ENCODE data around the gene DCAF7.

The DCAF7 gene

GRCh38 chr17:63631626-63632025 is 81.3 kb downstream of the DCAF7 start:
- H3K4me1 ChIP-seq (ENCODE audit: control insufficient read depth, insufficient read depth, low read length), result peaks cover 18% of the 10 kb centered on the region
- H3K4me3 ChIP-seq (ENCODE audit: low read depth, low read length), result no peak overlapping the region
- H3K9ac ChIP-seq (ENCODE audit: low read depth, low read length), result peak overlapping the region; percentile 51
- no peaks in the 10 kb centered on the region for H3K9me3 ChIP-seq (ENCODE audit: control insufficient read depth, insufficient read depth, low read length)
- H3K27me3 ChIP-seq (ENCODE audit: control insufficient read depth, insufficient read depth, low read length), result no peaks in the 10 kb centered on the region
- H3K36me3 ChIP-seq (ENCODE audit: control insufficient read depth, insufficient read depth, low read length), result no peaks in the 10 kb centered on the region

GRCh38 chr17:63633742-63634141 is 83.5 kb downstream of the DCAF7 start:
- Histone ChIP-seq H3K4me3 (ENCODE audit: low read depth, low read length) (no peak overlapping the region), H3K36me3 (ENCODE audit: control insufficient read depth, insufficient read depth, low read length) (no peaks in the 10 kb centered on the region), H3K9me3 (ENCODE audit: control insufficient read depth, insufficient read depth, low read length) (no peaks in the 10 kb centered on the region), H3K9ac (ENCODE audit: low read depth, low read length) (no peak overlapping the region), H3K4me1 (ENCODE audit: control insufficient read depth, insufficient read depth, low read length) (peaks cover 18% of the 10 kb centered on the region), H3K27me3 (ENCODE audit: control insufficient read depth, insufficient read depth, low read length) (no peaks in the 10 kb centered on the region)

DNA sequence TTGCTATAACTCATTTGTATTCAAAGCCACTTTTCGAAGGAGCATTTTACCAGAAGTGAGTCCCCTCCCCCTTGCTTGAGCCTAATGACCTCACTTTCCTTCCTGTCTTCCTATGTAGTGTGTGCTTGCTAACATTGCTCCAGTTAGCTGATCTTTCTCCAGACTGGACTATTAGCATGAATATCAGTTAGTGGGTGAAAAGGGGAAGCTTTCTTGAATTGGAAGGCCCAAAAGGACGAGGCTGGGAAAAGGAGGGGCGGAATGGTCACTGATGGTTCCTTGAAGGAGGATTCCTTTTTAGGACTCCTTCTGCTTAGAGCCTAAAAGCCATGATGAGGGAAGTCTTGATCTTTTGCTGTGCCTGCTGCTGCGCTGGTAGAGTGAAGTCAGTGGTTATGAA is 83.9 kb downstream of the DCAF7 start:
- Histone ChIP-seq H3K9me3 (ENCODE audit: control insufficient read depth, insufficient read depth, low read length) (no peaks in the 10 kb centered on the region), H3K4me1 (ENCODE audit: control insufficient read depth, insufficient read depth, low read length) (peaks cover 18% of the 10 kb centered on the region), H3K27me3 (ENCODE audit: control insufficient read depth, insufficient read depth, low read length) (no peaks in the 10 kb centered on the region), H3K4me3 (ENCODE audit: low read depth, low read length) (no peak overlapping the region), H3K36me3 (ENCODE audit: control insufficient read depth, insufficient read depth, low read length) (no peaks in the 10 kb centered on the region), H3K9ac (ENCODE audit: low read depth, low read length) (no peak overlapping the region)

- no peaks in the 10 kb centered on the region for H3K36me3 ChIP-seq (ENCODE audit: control insufficient read depth, insufficient read depth, low read length)
- peaks cover 18% of the 10 kb centered on the region for H3K4me1 ChIP-seq (ENCODE audit: control insufficient read depth, insufficient read depth, low read length)
- H3K9ac ChIP-seq (ENCODE audit: low read depth, low read length), result no peak overlapping the region
- H3K4me3 ChIP-seq (ENCODE audit: low read depth, low read length), result no peak overlapping the region
- no peaks in the 10 kb centered on the region for H3K9me3 ChIP-seq (ENCODE audit: control insufficient read depth, insufficient read depth, low read length)
- no peaks in the 10 kb centered on the region for H3K27me3 ChIP-seq (ENCODE audit: control insufficient read depth, insufficient read depth, low read length)
These were observed 84.5 kb downstream of the DCAF7 start for GRCh38 chr17:63634816-63635215.

DNA sequence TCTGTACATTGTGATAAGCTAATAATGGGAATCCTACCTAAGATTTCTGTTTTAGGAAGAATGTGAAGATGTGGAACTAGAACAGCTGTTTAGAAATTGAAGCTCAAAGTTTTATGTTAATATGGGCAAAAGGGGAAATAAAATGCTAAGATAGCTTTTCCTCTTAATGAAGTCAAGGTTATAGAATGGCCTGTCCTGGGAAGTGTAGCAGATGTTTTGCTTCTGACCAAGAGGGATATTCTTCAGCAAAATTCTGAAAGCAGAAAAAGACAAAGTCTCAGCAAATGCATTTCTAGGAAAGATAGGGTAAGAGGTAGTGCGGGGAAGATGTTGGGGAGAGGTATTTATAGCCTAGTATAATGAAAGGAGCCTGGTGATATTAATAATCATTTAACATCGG is 85.0 kb downstream of the DCAF7 start:
- no peak overlapping the region for H3K9ac ChIP-seq (ENCODE audit: low read depth, low read length)

DNA sequence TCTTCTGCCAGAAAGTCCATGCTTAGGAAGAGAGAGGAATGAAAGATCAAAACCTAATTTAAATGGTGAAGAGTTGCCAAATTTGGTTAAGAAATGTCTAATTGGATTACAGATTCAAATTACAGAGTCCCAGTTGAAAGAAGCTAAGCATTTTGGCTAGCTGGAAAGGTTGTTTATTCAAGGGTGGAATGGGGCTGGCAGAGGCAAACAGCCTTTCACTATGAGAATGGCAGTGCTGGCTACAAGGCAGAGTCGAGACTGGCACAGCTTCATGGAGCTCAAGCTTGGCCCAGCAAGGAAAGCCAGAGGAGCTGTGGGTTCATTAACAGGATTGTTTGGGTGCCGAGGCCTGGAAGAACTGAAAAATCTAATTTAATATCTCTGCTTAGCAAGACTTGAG is 85.5 kb downstream of the DCAF7 start:
- Histone ChIP-seq H3K36me3 (ENCODE audit: control insufficient read depth, insufficient read depth, low read length) (no peaks in the 10 kb centered on the region), H3K9me3 (ENCODE audit: control insufficient read depth, insufficient read depth, low read length) (no peaks in the 10 kb centered on the region), H3K27me3 (ENCODE audit: control insufficient read depth, insufficient read depth, low read length) (no peaks in the 10 kb centered on the region), H3K4me3 (ENCODE audit: low read depth, low read length) (no peak overlapping the region), H3K4me1 (ENCODE audit: control insufficient read depth, insufficient read depth, low read length) (peaks cover 18% of the 10 kb centered on the region), H3K9ac (ENCODE audit: low read depth, low read length) (no peak overlapping the region)

More for the DNA sequence above, 85.0 kb downstream of the DCAF7 start:
- no peaks in the 10 kb centered on the region for H3K36me3 ChIP-seq (ENCODE audit: control insufficient read depth, insufficient read depth, low read length)
- H3K27me3 ChIP-seq (ENCODE audit: control insufficient read depth, insufficient read depth, low read length), result no peaks in the 10 kb centered on the region
- H3K9me3 ChIP-seq (ENCODE audit: control insufficient read depth, insufficient read depth, low read length), result no peaks in the 10 kb centered on the region
- H3K4me1 ChIP-seq (ENCODE audit: control insufficient read depth, insufficient read depth, low read length), result peaks cover 18% of the 10 kb centered on the region
- H3K4me3 ChIP-seq (ENCODE audit: low read depth, low read length), result no peak overlapping the region

GRCh38 chr17:63639125-63639524 is 88.8 kb downstream of the DCAF7 start:
- no peaks in the 10 kb centered on the region for H3K27me3 ChIP-seq (ENCODE audit: control insufficient read depth, insufficient read depth, low read length)
- no peak overlapping the region for H3K4me3 ChIP-seq (ENCODE audit: low read depth, low read length)
- H3K9me3 ChIP-seq (ENCODE audit: control insufficient read depth, insufficient read depth, low read length), result no peaks in the 10 kb centered on the region
- no peak overlapping the region for H3K9ac ChIP-seq (ENCODE audit: low read depth, low read length)
- peaks cover 3% of the 10 kb centered on the region for H3K4me1 ChIP-seq (ENCODE audit: control insufficient read depth, insufficient read depth, low read length)
- H3K36me3 ChIP-seq (ENCODE audit: control insufficient read depth, insufficient read depth, low read length), result no peaks in the 10 kb centered on the region

- Histone ChIP-seq H3K4me3 (ENCODE audit: low read depth, low read length) (no peak overlapping the region), H3K36me3 (ENCODE audit: control insufficient read depth, insufficient read depth, low read length) (no peaks in the 10 kb centered on the region), H3K9me3 (ENCODE audit: control insufficient read depth, insufficient read depth, low read length) (no peaks in the 10 kb centered on the region), H3K27me3 (ENCODE audit: control insufficient read depth, insufficient read depth, low read length) (no peaks in the 10 kb centered on the region), H3K9ac (ENCODE audit: low read depth, low read length) (no peak overlapping the region), H3K4me1 (ENCODE audit: control insufficient read depth, insufficient read depth, low read length) (no peaks in the 10 kb centered on the region)
These were observed 89.8 kb downstream of the DCAF7 start for GRCh38 chr17:63640038-63640437.

- H3K36me3 ChIP-seq (ENCODE audit: control insufficient read depth, insufficient read depth, low read length), result no peaks in the 10 kb centered on the region
- no peak overlapping the region for H3K4me3 ChIP-seq (ENCODE audit: low read depth, low read length)
- H3K4me1 ChIP-seq (ENCODE audit: control insufficient read depth, insufficient read depth, low read length), result no peaks in the 10 kb centered on the region
- no peaks in the 10 kb centered on the region for H3K9me3 ChIP-seq (ENCODE audit: control insufficient read depth, insufficient read depth, low read length)
- no peaks in the 10 kb centered on the region for H3K27me3 ChIP-seq (ENCODE audit: control insufficient read depth, insufficient read depth, low read length)
- no peak overlapping the region for H3K9ac ChIP-seq (ENCODE audit: low read depth, low read length)
These were observed 91.6 kb downstream of the DCAF7 start for GRCh38 chr17:63641692-63642448.

Data from iPS-15b (cell line).